ENCODE measurements around the gene ESPNL.

ESPNL gene

DNA sequence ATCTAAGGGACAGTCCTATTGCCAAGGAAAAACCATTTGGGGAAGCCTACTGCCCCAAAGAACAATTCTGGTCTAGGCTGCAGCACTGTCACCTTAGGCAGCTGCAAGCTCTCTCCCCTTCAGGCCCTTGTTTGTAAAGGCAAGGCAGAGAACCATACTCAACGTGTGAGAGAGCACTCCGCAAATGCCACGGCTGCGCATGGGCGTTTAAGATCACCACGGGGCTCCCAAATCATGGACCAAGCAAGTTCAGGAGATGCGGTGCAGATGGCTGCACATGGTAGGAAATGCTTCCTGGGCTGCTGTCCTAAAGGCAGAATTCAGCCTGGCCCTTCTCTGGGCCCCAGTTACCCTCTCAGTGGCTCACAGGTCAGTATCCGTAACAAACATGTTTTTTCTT is 74.2 kb downstream of the ESPNL start:
- no peak for DNase-seq

DNA sequence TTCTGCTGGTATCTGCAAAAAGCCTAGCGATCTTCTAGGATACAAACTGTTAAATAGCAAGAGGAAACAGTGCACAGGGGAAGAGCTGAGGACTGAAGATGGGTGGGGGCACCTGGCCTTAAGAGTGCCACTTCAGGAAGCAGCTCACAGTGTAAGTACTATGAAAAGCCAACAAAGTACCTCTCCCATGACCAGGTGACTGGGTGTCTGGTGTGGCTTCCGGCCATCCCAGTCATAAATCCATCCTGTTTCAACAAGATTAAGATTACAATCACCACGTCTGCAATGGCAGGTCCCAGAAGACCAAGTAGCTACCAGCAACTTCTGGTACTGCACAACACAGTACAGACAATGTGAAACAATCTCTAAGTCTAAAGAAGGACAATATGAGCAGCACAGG is 74.6 kb downstream of the ESPNL start:
- no peak for DNase-seq

DNA sequence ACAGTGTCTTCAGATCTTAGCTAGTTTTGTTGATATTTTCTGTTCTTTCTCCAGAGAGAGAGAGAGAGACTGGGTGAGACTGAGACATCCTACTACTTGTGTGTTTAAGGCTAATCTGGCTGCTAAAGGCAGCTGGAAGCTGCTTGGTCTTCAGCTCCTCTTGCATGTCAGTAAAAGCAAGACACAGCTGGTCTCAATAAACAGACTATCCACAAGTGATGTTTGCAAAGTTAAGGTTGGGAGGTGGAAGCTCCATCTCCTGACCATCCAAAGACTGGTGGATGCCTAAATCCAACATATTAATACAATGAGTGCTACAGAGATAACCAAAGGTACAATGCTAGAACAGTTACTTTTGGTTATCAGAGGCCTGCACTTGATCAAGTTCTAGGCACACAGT is 76.5 kb downstream of the ESPNL start:
- no peak for DNase-seq

DNA sequence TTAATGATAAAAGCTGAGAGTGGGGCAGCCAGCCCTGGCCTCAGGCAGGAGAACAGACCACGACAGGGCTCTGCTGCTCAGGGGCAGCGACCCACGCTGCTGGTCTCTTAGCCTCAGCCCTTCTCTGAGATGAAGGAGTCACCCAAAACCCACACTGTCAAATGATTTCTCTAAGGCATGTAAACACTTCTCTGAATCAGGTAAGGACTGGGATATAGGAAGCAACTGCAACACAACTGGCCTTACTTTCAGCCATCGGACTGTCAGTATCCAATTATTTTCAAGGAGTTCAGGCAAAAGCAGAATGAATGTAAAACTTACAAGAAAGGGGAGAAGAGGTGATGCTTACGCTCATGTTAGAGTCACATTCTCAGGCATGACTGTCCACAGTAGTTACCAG is 80.4 kb downstream of the ESPNL start:
- no peak for DNase-seq

DNA sequence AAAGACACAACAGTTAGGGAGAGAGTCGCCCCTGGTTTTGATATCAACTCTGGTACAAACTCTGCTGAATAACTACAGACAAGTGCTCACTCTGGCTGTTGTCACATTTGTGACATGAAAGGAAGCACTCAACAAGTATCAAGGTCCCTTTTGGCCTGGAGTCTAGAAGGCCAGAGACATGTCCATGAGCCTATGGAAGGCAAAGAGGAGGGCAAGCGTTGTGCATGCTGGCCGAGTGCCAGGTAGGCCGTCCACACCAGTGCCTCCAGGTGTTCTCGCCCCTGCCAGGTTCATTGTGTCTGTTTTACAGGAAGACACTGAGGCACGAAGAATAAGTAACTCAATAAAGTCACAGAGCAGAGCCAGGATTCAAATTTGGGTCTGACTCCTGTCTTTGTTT is 82.2 kb downstream of the ESPNL start:
- no peak for DNase-seq

Data from fibroblast of skin of right biceps (primary cell).